CD8-positive, alpha-beta memory T cell (primary cell): ENCODE measurements around the gene MICU1. TPM values are rescaled to one million over a fixed set of nuclear protein-coding genes. Genes with fewer than 3 reads are reported as not detected.
A peak's percentile ranks its signal among the peaks of the same experiment; 100 is the strongest.

Experiments
- CTCF ChIA-PET: fragments of 350-600 bp; sonication (Branson Sonifier 250); formaldehyde crosslinking; loops from one replicate; lab custom pipeline; 2021; ENCODE audit warnings: antibody characterized with exemption; lab: Charles Lee
- POLR2A ChIA-PET: fragments of 350-600 bp; sonication (Branson Sonifier 250); formaldehyde crosslinking; loops from one replicate; lab custom pipeline; 2021; ENCODE audit warnings: antibody characterized with exemption; lab: Charles Lee
- DNase-seq, 5 donors: peaks; one replicate each; pipeline versions ENCODE4 v3.0.0 to v3.0.0-alpha.2; 2020 to 2022; ENCODE audit warnings: mixed read lengths in 1 of 5
- H3K27ac ChIP-seq: one replicate; pipeline ENCODE4 v1.7.0; 2013; ENCODE audit warnings: low read depth, mild to moderate bottlenecking, low read length, moderate library complexity
- H3K27me3 ChIP-seq: 2 replicates; pipeline ENCODE4 v1.7.0; 2013; ENCODE audit warnings: low read length, mild to moderate bottlenecking; ENCODE audit not compliant: insufficient read depth, poor library complexity, severe bottlenecking
- H3K36me3 ChIP-seq: 2 replicates; pipeline ENCODE4 v1.7.0; 2013; ENCODE audit warnings: mild to moderate bottlenecking, low read length, moderate library complexity; ENCODE audit not compliant: insufficient read depth
- H3K4me1 ChIP-seq: 2 replicates; pipeline ENCODE4 v1.7.0; 2013; ENCODE audit warnings: mild to moderate bottlenecking, low read length, moderate library complexity; ENCODE audit not compliant: insufficient read depth
- H3K4me3 ChIP-seq: 2 replicates; pipeline ENCODE4 v1.7.0; 2013; ENCODE audit warnings: mild to moderate bottlenecking, low read length
- H3K9me3 ChIP-seq: 2 replicates; pipeline ENCODE4 v1.7.0; 2013; ENCODE audit warnings: mild to moderate bottlenecking, low read length
- H3K27ac Mint-ChIP-seq, 8 donors: one replicate each; pipeline ENCODE4 v1.8.0; 2020 to 2021; ENCODE audit warnings: mixed read lengths in 8 of 8, mild to moderate bottlenecking in 6 of 8, inconsistent platforms in 3 of 8, moderate library complexity in 3 of 8
- H3K27me3 Mint-ChIP-seq, 2 donors: one replicate each; pipeline ENCODE4 v1.8.0; 2020 to 2021; ENCODE audit warnings: mixed read lengths in 2 of 2, mild to moderate bottlenecking in 1 of 2, moderate library complexity in 1 of 2
- H3K36me3 Mint-ChIP-seq, 3 donors: one replicate each; pipeline ENCODE4 v1.8.0; 2020 to 2021; ENCODE audit warnings: mixed read lengths in 3 of 3, inconsistent platforms in 1 of 3, mild to moderate bottlenecking in 1 of 3
- H3K4me1 Mint-ChIP-seq, 3 donors: one replicate each; pipeline ENCODE4 v1.8.0; 2020 to 2021; ENCODE audit warnings: mixed read lengths in 3 of 3, inconsistent platforms in 1 of 3, mild to moderate bottlenecking in 1 of 3
- H3K4me3 Mint-ChIP-seq, 7 donors: one replicate each; pipeline ENCODE4 v1.8.0; 2020 to 2021; ENCODE audit warnings: mixed read lengths in 7 of 7, mild to moderate bottlenecking in 6 of 7, moderate library complexity in 4 of 7, inconsistent platforms in 2 of 7
- H3K9me3 Mint-ChIP-seq, 5 donors: one replicate each; pipeline ENCODE4 v1.8.0; 2020 to 2022; ENCODE audit warnings: mixed read lengths in 5 of 5, mild to moderate bottlenecking in 3 of 5, moderate library complexity in 2 of 5, inconsistent platforms in 1 of 5
- polyA plus RNA-seq: library from polyadenylated mRNA; unstranded; fragments of 300-500 nt; fragmentation: Illumina TruSeq; gene quantifications from one replicate; pipeline ENCODE4 v1.2.3, GENCODE V29; 2021
- total RNA-seq, 2 experiments: library from RNA; stranded (reverse); gene quantifications; one replicate each; pipeline ENCODE4 v1.2.3, GENCODE V29; 2021

The MICU1 gene
- total and polyA plus RNA-seq, 3 experiments from 2014 or later: 25.3 to 27.9 (median 26.9) TPM

DNA sequence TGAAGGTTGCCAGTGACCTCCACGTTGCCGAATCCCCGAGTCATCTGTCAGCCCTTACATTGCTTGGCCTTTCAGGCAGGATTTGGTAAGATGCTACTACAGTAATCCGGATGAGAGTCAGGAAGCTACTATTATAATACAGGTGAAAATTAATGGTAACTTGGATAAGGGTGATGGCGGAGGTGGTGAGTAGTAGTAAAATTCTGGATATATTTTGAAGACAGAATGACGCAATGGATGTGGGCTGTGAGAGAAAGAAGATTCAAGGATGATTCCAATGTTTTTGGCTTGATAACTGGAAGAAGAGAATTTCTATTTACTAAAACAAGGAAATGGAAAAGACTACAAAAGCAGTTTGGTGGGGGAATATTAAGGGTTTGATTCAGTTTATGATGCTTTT is 269.8 kb downstream of the MICU1 start:
- H3K4me1 Mint-ChIP-seq: peaks cover 37 to 44% (median 37%) of the 10 kb centered on the region in 3 donors
- no peaks in the 10 kb centered on the region for H3K27me3 Mint-ChIP-seq
- Histone ChIP-seq H3K27ac (no peak overlapping the region), H3K9me3 (no peaks in the 10 kb centered on the region), H3K4me1 (peaks cover 21% of the 10 kb centered on the region), H3K36me3 (peaks cover 4% of the 10 kb centered on the region), H3K4me3 (no peak overlapping the region), H3K27me3 (no peaks in the 10 kb centered on the region)
- ChIA-PET CTCF (interaction anchor here (1.4 kb wide), 1 partner anchor 478 kb away, joined by 3 read pairs; no protein-coding TSS in a partner anchor), POLR2A (no interaction called here)
- H3K36me3 Mint-ChIP-seq: peaks cover 0 to 24% (median 1%) of the 10 kb centered on the region in 3 donors
- peak overlapping the region in 5 of 8 donors; percentile 0 to 64 (median 36) for H3K27ac Mint-ChIP-seq
- peak overlapping the region; percentile 8 to 97 (median 65) for H3K4me3 Mint-ChIP-seq
- H3K9me3 Mint-ChIP-seq: no peaks in the 10 kb centered on the region
- DNase-seq: no peak

DNA sequence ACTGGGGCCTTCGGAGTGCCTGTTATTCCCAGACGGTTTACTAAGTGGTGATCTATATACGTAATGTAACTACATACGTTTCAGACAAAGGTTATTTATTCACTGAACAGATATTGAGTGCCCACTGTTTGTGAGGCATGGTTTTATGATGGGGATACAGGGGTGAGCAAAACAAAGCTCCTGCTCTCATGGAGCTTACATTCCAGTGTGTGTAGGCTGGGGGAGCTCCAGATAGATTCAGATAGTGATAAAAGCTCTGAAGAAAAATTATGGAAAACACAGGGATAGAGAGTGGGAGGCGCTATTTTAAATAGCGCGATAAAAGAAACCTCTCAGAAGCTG is 270.7 kb downstream of the MICU1 start:
- CTCF ChIA-PET: interaction anchor here (0.7 to 3.5 kb wide), 6 partner anchors 9 to 479 kb away, joined by 3 to 23 read pairs (median 3); no protein-coding TSS in a partner anchor
- no peaks in the 10 kb centered on the region for H3K27me3 Mint-ChIP-seq
- peaks cover 4% of the 10 kb centered on the region for H3K36me3 ChIP-seq
- H3K27me3 ChIP-seq: no peaks in the 10 kb centered on the region
- H3K36me3 Mint-ChIP-seq: peaks cover 0 to 32% (median 1%) of the 10 kb centered on the region in 3 donors
- peak overlapping the region; percentile 99 for H3K4me3 ChIP-seq
- peak overlapping the region; percentile 91 to 100 (median 99) for H3K4me3 Mint-ChIP-seq
- no peak for DNase-seq
- H3K27ac ChIP-seq: peak overlapping the region; percentile 98
- H3K4me1 ChIP-seq: peaks cover 21% of the 10 kb centered on the region
- no peaks in the 10 kb centered on the region for H3K9me3 ChIP-seq
- peaks cover 38 to 53% (median 43%) of the 10 kb centered on the region in 3 donors for H3K4me1 Mint-ChIP-seq
- H3K9me3 Mint-ChIP-seq: no peaks in the 10 kb centered on the region
- H3K27ac Mint-ChIP-seq: peak overlapping the region in 7 of 8 donors; percentile 76 to 99 (median 97)
- POLR2A ChIA-PET: interaction anchor here (0.5 to 1.4 kb wide), 4 partner anchors 23 to 518 kb away, joined by 3 to 6 read pairs (median 3); partner anchors contain the start of gene MCU

- peaks cover 0 to 37% (median 1%) of the 10 kb centered on the region in 3 donors for H3K36me3 Mint-ChIP-seq
- ChIA-PET CTCF (interaction anchor here (0.7 to 3.5 kb wide), 6 partner anchors 8 to 480 kb away, joined by 3 to 23 read pairs (median 3); no protein-coding TSS in a partner anchor), POLR2A (interaction anchor here (0.5 to 1.4 kb wide), 5 partner anchors 23 to 977 kb away, joined by 3 to 6 read pairs (median 3); partner anchors contain the start of gene MCU)
- peak within 1 kb of the TSS; percentile 91 to 100 (median 99) for H3K4me3 Mint-ChIP-seq
- H3K27me3 ChIP-seq: no peaks in the 10 kb centered on the region
- H3K27me3 Mint-ChIP-seq: no peaks in the 10 kb centered on the region
- DNase-seq: peak; percentile 77 to 94 (median 92)
- H3K27ac Mint-ChIP-seq: peak within 1 kb of the TSS; percentile 93 to 99 (median 97)
- no peaks in the 10 kb centered on the region for H3K9me3 ChIP-seq
- H3K36me3 ChIP-seq: peaks cover 4% of the 10 kb centered on the region
- peak within 1 kb of the TSS; percentile 99 for H3K4me3 ChIP-seq
- peak within 1 kb of the TSS; percentile 98 for H3K27ac ChIP-seq
- no peaks in the 10 kb centered on the region for H3K9me3 Mint-ChIP-seq
- H3K4me1 Mint-ChIP-seq: peaks cover 41 to 57% (median 46%) of the 10 kb centered on the region in 3 donors
- H3K4me1 ChIP-seq: peaks cover 21% of the 10 kb centered on the region
Observed at GRCh38 chr10:72354356-72355213, 271.3 kb downstream of the MICU1 start, which contains the start of gene DNAJB12. TSS of gene DNAJB12 (minus strand) at chr10:72354919. CDS start at chr10:72354897, 22 bp downstream.

DNA sequence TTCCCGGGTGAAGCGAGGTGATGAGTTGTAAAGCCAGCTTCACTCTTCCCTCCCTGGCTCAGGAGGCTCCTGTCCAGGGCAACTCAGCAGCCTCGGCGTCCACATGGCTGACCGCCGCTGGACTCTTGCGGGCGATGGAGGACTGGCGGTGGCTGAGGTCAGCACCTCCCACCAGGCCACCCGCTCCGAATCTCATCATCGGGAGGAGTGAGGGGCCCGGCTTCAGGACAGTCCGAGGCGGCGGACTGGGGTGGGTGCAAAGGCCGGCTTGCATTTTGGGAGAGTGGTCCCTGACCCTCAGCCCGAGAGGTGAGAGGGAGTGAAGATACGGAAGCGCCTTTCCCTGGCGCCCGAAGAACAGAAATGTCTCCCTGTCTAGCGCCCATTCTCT is 271.9 kb downstream of the MICU1 start:
- H3K36me3 Mint-ChIP-seq: peaks cover 0 to 43% (median 1%) of the 10 kb centered on the region in 3 donors
- POLR2A ChIA-PET: interaction anchor here (0.5 to 1.4 kb wide), 2 partner anchors 22 to 976 kb away, joined by 3 to 5 read pairs; no protein-coding TSS in a partner anchor

GRCh38 chr10:72353028-72353964 is 272.6 kb downstream of the MICU1 start:
- H3K4me3 ChIP-seq: peak overlapping the region; percentile 99
- ChIA-PET POLR2A (no interaction called here), CTCF (interaction anchor here (1.4 to 3.5 kb wide), 2 partner anchors 11 to 17 kb away, joined by 3 to 23 read pairs; no protein-coding TSS in a partner anchor)

More for the DNA sequence above, 271.9 kb downstream of the MICU1 start:
- H3K4me1 Mint-ChIP-seq: peaks cover 48 to 64% (median 49%) of the 10 kb centered on the region in 3 donors
- no peaks in the 10 kb centered on the region for H3K27me3 ChIP-seq
- CTCF ChIA-PET: interaction anchor here (3.5 kb wide), 1 partner anchor 11 kb away, joined by 23 read pairs; no protein-coding TSS in a partner anchor
- no peaks in the 10 kb centered on the region for H3K9me3 ChIP-seq
- peak overlapping the region; percentile 93 to 99 (median 97) for H3K27ac Mint-ChIP-seq
- H3K27me3 Mint-ChIP-seq: no peaks in the 10 kb centered on the region
- H3K9me3 Mint-ChIP-seq: no peaks in the 10 kb centered on the region
- peak overlapping the region; percentile 91 to 100 (median 99) for H3K4me3 Mint-ChIP-seq
- DNase-seq: no peak
- peak overlapping the region; percentile 99 for H3K4me3 ChIP-seq
- H3K4me1 ChIP-seq: peaks cover 21% of the 10 kb centered on the region
- H3K36me3 ChIP-seq: peaks cover 8% of the 10 kb centered on the region
- H3K27ac ChIP-seq: peak overlapping the region; percentile 98

DNA sequence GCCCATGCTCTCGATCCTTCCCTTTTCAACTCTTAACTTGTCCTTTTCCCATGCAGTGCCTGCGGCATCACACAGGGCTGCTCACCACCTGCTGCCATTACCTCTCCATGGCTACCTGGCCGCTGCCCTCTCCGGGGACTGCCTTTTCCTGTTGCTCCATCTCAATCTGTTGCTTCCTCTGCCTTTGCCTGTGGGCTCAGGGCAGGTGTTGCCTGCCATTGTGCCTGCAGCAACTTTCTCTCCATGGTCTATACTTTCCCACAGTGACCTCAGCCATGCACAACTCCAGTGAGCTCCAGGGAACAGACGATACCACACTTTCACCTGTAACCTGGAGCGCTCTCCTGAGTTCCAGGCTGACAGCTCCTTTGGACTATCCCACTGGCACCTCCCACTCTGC is 274.4 kb downstream of the MICU1 start:
- peaks cover 49 to 65% (median 53%) of the 10 kb centered on the region in 3 donors for H3K4me1 Mint-ChIP-seq
- H3K9me3 ChIP-seq: no peaks in the 10 kb centered on the region
- H3K27ac ChIP-seq: no peak overlapping the region
- ChIA-PET CTCF (interaction anchor here (1.4 to 3.3 kb wide), 2 partner anchors 12 to 15 kb away, joined by 3 to 8 read pairs; no protein-coding TSS in a partner anchor), POLR2A (no interaction called here)
- no peaks in the 10 kb centered on the region for H3K27me3 ChIP-seq
- H3K9me3 Mint-ChIP-seq: no peaks in the 10 kb centered on the region
- H3K27ac Mint-ChIP-seq: peak overlapping the region in 4 of 8 donors; percentile 19 to 93 (median 64)
- DNase-seq: peak in 1 of 5 donors; percentile 36
- peaks cover 21% of the 10 kb centered on the region for H3K4me1 ChIP-seq
- H3K36me3 Mint-ChIP-seq: peaks cover 0 to 51% (median 1%) of the 10 kb centered on the region in 3 donors
- peaks cover 12% of the 10 kb centered on the region for H3K36me3 ChIP-seq
- no peaks in the 10 kb centered on the region for H3K27me3 Mint-ChIP-seq
- H3K4me3 ChIP-seq: no peak overlapping the region
- H3K4me3 Mint-ChIP-seq: peak overlapping the region in 2 of 7 donors; percentile 5 to 91

More at GRCh38 chr10:72353028-72353964, 272.6 kb downstream of the MICU1 start:
- DNase-seq: no peak
- H3K36me3 Mint-ChIP-seq: peaks cover 0 to 49% (median 1%) of the 10 kb centered on the region in 3 donors
- Histone ChIP-seq H3K9me3 (no peaks in the 10 kb centered on the region), H3K36me3 (peaks cover 12% of the 10 kb centered on the region), H3K27me3 (no peaks in the 10 kb centered on the region), H3K4me1 (peaks cover 21% of the 10 kb centered on the region), H3K27ac (peak overlapping the region; percentile 98)
- H3K9me3 Mint-ChIP-seq: no peaks in the 10 kb centered on the region
- peak overlapping the region; percentile 91 to 100 (median 99) for H3K4me3 Mint-ChIP-seq
- peak overlapping the region in 7 of 8 donors; percentile 68 to 99 (median 96) for H3K27ac Mint-ChIP-seq
- H3K4me1 Mint-ChIP-seq: peaks cover 49 to 65% (median 53%) of the 10 kb centered on the region in 3 donors
- H3K27me3 Mint-ChIP-seq: no peaks in the 10 kb centered on the region

DNA sequence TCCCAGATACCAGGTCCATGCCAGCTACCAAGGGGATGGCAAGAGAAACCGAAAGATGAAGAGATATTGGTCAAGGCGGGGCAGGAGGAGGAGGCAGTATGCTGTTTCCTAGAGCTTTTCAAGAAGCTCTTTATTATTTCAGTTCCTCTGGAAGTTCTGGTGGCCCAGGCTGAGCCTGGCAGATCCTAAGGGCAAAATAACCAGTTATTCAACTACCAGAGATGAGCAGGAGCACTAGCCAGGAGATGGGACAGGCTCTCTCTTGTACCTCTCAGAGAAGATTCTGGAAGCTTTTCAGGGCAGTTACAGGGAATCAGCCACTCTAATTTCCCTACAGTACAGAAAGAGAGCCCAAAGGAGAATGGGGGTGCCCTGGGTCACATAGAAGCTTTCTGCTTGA is 276.4 kb downstream of the MICU1 start:
- peaks cover 43 to 61% (median 45%) of the 10 kb centered on the region in 3 donors for H3K4me1 Mint-ChIP-seq
- H3K27me3 Mint-ChIP-seq: no peaks in the 10 kb centered on the region
- POLR2A ChIA-PET: no interaction called here
- no peaks in the 10 kb centered on the region for H3K9me3 ChIP-seq
- H3K27me3 ChIP-seq: no peaks in the 10 kb centered on the region
- H3K36me3 ChIP-seq: peaks cover 12% of the 10 kb centered on the region
- H3K9me3 Mint-ChIP-seq: no peaks in the 10 kb centered on the region
- DNase-seq: no peak
- no peak overlapping the region for H3K27ac ChIP-seq
- H3K4me3 ChIP-seq: no peak overlapping the region
- peak overlapping the region in 4 of 8 donors; percentile 45 to 84 (median 75) for H3K27ac Mint-ChIP-seq
- peaks cover 22% of the 10 kb centered on the region for H3K4me1 ChIP-seq
- H3K36me3 Mint-ChIP-seq: peaks cover 0 to 51% (median 1%) of the 10 kb centered on the region in 3 donors
- CTCF ChIA-PET: interaction anchor here (1.0 to 3.3 kb wide), 5 partner anchors 8 to 127 kb away, joined by 3 to 11 read pairs (median 6); no protein-coding TSS in a partner anchor
- peak overlapping the region in 1 of 7 donors; percentile 83 for H3K4me3 Mint-ChIP-seq
